Measurements from ENCODE around the gene WIPF2. TPM values are rescaled to one million over a fixed set of nuclear protein-coding genes. Genes with fewer than 3 reads are reported as not detected.

Gene WIPF2
- total and polyA plus RNA-seq, 2 experiments from 2014 or later, result 9.2 TPM

DNA sequence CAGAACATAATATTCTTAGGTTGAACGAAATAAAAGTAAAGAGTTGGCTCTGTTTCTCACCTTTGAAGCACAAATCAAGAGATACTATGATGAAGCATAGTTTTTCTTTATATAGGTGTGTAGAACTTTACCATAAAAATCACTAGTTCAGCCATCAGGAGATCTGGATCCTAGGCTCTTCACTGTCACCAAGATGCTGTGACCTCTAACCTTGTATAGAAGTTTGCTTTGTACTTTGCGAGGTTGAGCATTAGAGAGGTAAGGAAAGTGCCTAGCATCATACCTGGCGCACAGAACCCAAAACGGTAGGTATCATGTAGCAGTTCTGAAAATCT, 68.0 kb downstream of the WIPF2 start:
- ATAC-seq, result no peak
- no peak overlapping the region for H3K4me3 ChIP-seq

More for the DNA sequence above, 68.0 kb downstream of the WIPF2 start:
- Mint-ChIP-seq H3K27me3 (ENCODE audit: insufficient read depth, low read depth, poor library complexity) (peaks cover 17% of the 10 kb centered on the region), H3K36me3 (ENCODE audit: low read depth) (peaks cover 40% of the 10 kb centered on the region), H3K4me3 (peak overlapping the region; percentile 97), H3K9me3 (peaks cover 5% of the 10 kb centered on the region; the same call in 2 of the 3 replicates), H3K27ac (no peak overlapping the region), H3K4me1 (peaks cover 28% of the 10 kb centered on the region)
- Histone ChIP-seq H3K27ac (ENCODE audit: low read depth) (no peak overlapping the region), H3K4me2 (0 out of 2 replicates have a peak overlapping the region, but pooled peaks have one; percentile 35), H4K20me1 (replicated peaks; ENCODE audit: insufficient read depth) (peaks cover 13% of the 10 kb centered on the region), H2AFZ (no peak overlapping the region), H3K27me3 (ENCODE audit: insufficient read depth) (no peaks in the 10 kb centered on the region), H3K36me3 (ENCODE audit: insufficient read depth) (peaks cover 23% of the 10 kb centered on the region), H3F3A (replicated peaks; ENCODE audit: low read depth) (peaks cover 3% of the 10 kb centered on the region; the same call in 1 of the 2 replicates), H3K9me2 (ENCODE audit: insufficient read depth) (no peaks in the 10 kb centered on the region), H3K4me1 (ENCODE audit: insufficient read depth) (peaks cover 14% of the 10 kb centered on the region), H3K79me2 (replicated peaks; ENCODE audit: insufficient read depth) (peaks cover 36% of the 10 kb centered on the region)
- no peak for TF ChIP-seq NANOG (IDR thresholded peaks at IDR 0.05; ENCODE audit: borderline replicate concordance)
- no peak for TF ChIP-seq EZH2phosphoT487 (IDR thresholded peaks at IDR 0.05; ENCODE audit: unreplicated experiment)
- TF ChIP-seq, protein P1, sequence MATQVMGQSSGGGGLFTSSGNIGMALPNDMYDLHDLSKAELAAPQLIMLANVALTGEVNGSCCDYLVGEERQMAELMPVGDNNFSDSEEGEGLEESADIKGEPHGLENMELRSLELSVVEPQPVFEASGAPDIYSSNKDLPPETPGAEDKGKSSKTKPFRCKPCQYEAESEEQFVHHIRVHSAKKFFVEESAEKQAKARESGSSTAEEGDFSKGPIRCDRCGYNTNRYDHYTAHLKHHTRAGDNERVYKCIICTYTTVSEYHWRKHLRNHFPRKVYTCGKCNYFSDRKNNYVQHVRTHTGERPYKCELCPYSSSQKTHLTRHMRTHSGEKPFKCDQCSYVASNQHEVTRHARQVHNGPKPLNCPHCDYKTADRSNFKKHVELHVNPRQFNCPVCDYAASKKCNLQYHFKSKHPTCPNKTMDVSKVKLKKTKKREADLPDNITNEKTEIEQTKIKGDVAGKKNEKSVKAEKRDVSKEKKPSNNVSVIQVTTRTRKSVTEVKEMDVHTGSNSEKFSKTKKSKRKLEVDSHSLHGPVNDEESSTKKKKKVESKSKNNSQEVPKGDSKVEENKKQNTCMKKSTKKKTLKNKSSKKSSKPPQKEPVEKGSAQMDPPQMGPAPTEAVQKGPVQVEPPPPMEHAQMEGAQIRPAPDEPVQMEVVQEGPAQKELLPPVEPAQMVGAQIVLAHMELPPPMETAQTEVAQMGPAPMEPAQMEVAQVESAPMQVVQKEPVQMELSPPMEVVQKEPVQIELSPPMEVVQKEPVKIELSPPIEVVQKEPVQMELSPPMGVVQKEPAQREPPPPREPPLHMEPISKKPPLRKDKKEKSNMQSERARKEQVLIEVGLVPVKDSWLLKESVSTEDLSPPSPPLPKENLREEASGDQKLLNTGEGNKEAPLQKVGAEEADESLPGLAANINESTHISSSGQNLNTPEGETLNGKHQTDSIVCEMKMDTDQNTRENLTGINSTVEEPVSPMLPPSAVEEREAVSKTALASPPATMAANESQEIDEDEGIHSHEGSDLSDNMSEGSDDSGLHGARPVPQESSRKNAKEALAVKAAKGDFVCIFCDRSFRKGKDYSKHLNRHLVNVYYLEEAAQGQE (IDR thresholded peaks at IDR 0.05; ENCODE audit: unreplicated experiment), result no peak
- TF ChIP-seq, protein P2, sequence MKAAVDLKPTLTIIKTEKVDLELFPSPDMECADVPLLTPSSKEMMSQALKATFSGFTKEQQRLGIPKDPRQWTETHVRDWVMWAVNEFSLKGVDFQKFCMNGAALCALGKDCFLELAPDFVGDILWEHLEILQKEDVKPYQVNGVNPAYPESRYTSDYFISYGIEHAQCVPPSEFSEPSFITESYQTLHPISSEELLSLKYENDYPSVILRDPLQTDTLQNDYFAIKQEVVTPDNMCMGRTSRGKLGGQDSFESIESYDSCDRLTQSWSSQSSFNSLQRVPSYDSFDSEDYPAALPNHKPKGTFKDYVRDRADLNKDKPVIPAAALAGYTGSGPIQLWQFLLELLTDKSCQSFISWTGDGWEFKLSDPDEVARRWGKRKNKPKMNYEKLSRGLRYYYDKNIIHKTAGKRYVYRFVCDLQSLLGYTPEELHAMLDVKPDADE (IDR thresholded peaks at IDR 0.05), result no peak
- TF ChIP-seq, protein P3, sequence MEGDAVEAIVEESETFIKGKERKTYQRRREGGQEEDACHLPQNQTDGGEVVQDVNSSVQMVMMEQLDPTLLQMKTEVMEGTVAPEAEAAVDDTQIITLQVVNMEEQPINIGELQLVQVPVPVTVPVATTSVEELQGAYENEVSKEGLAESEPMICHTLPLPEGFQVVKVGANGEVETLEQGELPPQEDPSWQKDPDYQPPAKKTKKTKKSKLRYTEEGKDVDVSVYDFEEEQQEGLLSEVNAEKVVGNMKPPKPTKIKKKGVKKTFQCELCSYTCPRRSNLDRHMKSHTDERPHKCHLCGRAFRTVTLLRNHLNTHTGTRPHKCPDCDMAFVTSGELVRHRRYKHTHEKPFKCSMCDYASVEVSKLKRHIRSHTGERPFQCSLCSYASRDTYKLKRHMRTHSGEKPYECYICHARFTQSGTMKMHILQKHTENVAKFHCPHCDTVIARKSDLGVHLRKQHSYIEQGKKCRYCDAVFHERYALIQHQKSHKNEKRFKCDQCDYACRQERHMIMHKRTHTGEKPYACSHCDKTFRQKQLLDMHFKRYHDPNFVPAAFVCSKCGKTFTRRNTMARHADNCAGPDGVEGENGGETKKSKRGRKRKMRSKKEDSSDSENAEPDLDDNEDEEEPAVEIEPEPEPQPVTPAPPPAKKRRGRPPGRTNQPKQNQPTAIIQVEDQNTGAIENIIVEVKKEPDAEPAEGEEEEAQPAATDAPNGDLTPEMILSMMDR (conservative IDR thresholded peaks at IDR 0.05; ENCODE audit: low read depth in 2 of 2), result no peak
- no peak for TF ChIP-seq CREB1 (CRISPR knock-in tag; IDR thresholded peaks at IDR 0.05; ENCODE audit: low read depth)
- TF ChIP-seq, protein P4, sequence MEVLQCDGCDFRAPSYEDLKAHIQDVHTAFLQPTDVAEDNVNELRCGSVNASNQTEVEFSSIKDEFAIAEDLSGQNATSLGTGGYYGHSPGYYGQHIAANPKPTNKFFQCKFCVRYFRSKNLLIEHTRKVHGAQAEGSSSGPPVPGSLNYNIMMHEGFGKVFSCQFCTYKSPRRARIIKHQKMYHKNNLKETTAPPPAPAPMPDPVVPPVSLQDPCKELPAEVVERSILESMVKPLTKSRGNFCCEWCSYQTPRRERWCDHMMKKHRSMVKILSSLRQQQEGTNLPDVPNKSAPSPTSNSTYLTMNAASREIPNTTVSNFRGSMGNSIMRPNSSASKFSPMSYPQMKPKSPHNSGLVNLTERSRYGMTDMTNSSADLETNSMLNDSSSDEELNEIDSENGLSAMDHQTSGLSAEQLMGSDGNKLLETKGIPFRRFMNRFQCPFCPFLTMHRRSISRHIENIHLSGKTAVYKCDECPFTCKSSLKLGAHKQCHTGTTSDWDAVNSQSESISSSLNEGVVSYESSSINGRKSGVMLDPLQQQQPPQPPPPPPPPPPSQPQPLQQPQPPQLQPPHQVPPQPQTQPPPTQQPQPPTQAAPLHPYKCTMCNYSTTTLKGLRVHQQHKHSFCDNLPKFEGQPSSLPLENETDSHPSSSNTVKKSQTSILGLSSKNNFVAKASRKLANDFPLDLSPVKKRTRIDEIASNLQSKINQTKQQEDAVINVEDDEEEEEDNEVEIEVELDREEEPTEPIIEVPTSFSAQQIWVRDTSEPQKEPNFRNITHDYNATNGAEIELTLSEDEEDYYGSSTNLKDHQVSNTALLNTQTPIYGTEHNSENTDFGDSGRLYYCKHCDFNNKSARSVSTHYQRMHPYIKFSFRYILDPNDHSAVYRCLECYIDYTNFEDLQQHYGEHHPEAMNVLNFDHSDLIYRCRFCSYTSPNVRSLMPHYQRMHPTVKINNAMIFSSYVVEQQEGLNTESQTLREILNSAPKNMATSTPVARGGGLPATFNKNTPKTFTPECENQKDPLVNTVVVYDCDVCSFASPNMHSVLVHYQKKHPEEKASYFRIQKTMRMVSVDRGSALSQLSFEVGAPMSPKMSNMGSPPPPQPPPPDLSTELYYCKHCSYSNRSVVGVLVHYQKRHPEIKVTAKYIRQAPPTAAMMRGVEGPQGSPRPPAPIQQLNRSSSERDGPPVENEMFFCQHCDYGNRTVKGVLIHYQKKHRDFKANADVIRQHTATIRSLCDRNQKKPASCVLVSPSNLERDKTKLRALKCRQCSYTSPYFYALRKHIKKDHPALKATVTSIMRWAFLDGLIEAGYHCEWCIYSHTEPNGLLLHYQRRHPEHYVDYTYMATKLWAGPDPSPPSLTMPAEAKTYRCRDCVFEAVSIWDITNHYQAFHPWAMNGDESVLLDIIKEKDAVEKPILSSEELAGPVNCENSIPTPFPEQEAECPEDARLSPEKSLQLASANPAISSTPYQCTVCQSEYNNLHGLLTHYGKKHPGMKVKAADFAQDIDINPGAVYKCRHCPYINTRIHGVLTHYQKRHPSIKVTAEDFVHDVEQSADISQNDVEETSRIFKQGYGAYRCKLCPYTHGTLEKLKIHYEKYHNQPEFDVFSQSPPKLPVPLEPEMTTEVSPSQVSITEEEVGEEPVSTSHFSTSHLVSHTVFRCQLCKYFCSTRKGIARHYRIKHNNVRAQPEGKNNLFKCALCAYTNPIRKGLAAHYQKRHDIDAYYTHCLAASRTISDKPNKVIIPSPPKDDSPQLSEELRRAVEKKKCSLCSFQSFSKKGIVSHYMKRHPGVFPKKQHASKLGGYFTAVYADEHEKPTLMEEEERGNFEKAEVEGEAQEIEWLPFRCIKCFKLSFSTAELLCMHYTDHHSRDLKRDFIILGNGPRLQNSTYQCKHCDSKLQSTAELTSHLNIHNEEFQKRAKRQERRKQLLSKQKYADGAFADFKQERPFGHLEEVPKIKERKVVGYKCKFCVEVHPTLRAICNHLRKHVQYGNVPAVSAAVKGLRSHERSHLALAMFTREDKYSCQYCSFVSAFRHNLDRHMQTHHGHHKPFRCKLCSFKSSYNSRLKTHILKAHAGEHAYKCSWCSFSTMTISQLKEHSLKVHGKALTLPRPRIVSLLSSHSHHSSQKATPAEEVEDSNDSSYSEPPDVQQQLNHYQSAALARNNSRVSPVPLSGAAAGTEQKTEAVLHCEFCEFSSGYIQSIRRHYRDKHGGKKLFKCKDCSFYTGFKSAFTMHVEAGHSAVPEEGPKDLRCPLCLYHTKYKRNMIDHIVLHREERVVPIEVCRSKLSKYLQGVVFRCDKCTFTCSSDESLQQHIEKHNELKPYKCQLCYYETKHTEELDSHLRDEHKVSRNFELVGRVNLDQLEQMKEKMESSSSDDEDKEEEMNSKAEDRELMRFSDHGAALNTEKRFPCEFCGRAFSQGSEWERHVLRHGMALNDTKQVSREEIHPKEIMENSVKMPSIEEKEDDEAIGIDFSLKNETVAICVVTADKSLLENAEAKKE (CRISPR knock-in tag; IDR thresholded peaks at IDR 0.05), result no peak
- no peak for TF ChIP-seq ZNF114 (CRISPR knock-in tag; IDR thresholded peaks at IDR 0.05)
- TF ChIP-seq STAT1 (IDR thresholded peaks at IDR 0.05; ENCODE audit: unreplicated experiment), result no peak
- no peak for TF ChIP-seq JUNB (IDR thresholded peaks at IDR 0.05; ENCODE audit: unreplicated experiment)
- no peak for TF ChIP-seq POLR2AphosphoS5 (IDR thresholded peaks at IDR 0.05; ENCODE audit: low read depth)
- TF ChIP-seq ZNF331 (CRISPR knock-in tag; IDR thresholded peaks at IDR 0.05; ENCODE audit: low read depth), result no peak
- TF ChIP-seq EZH2 (IDR thresholded peaks at IDR 0.05; ENCODE audit: low read depth, unreplicated experiment), result no peak
- no peak for DNase-seq (ENCODE audit: low spot score)
